Stomach (tissue), 4 donors: ENCODE results near the gene CCDC80.

Experiments used
- EP300 ChIP-seq: sonication (generic); formaldehyde crosslinking; IDR thresholded peaks from one replicate; pipeline ENCODE4 v1.6.1; 2017; ENCODE audit warnings: antibody characterized with exemption
- POLR2A ChIP-seq, 4 donors: fragments of 450-650 bp; IDR thresholded peaks; one replicate each; pipeline ENCODE4 v1.6.1; 2016; ENCODE audit warnings: antibody characterized with exemption in 4 of 4, control low read depth in 2 of 4, mild to moderate bottlenecking in 1 of 4, moderate library complexity in 1 of 4
- POLR2AphosphoS5 ChIP-seq, 3 donors: sonication (generic); formaldehyde crosslinking; IDR thresholded peaks; one replicate each; pipeline ENCODE4 v1.6.1; 2016; ENCODE audit warnings: antibody characterized with exemption in 3 of 3
- TF ChIP-seq, protein P1 (sequence below), 7 experiments: fragments of 450-650 bp in 4 of 7; fragments of 200-600 bp in 3 of 7; sonication (generic) in 3 of 7; IDR thresholded peaks; one replicate each; pipeline ENCODE4 v1.5.1; 2016 to 2019; ENCODE audit warnings: antibody characterized with exemption in 7 of 7, control low read depth in 2 of 7, mild to moderate bottlenecking in 1 of 7

DNA sequence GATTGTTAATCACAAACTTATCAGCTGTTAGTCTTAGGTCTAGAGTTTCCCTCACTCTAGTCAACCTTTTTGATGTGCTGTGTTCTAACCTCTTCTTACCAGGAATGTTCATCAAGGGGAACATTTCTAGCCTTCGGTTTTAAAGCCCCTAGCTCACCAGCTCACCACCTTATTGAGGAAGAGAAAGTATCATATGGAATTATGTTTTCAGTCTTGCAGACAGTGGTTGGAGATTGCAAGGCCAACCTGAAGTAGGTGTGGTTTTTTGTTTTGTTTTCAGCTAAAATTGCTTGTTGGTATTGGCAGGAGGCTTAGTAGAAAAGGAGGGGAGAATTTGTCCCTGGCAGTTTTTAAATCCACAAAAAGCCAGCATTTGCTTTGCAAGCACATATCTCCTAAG, 48.4 kb upstream of the CCDC80 start:
- TF ChIP-seq, protein P1, sequence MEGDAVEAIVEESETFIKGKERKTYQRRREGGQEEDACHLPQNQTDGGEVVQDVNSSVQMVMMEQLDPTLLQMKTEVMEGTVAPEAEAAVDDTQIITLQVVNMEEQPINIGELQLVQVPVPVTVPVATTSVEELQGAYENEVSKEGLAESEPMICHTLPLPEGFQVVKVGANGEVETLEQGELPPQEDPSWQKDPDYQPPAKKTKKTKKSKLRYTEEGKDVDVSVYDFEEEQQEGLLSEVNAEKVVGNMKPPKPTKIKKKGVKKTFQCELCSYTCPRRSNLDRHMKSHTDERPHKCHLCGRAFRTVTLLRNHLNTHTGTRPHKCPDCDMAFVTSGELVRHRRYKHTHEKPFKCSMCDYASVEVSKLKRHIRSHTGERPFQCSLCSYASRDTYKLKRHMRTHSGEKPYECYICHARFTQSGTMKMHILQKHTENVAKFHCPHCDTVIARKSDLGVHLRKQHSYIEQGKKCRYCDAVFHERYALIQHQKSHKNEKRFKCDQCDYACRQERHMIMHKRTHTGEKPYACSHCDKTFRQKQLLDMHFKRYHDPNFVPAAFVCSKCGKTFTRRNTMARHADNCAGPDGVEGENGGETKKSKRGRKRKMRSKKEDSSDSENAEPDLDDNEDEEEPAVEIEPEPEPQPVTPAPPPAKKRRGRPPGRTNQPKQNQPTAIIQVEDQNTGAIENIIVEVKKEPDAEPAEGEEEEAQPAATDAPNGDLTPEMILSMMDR (IDR thresholded peaks at IDR 0.05) = no peak
- no peak for TF ChIP-seq POLR2A (IDR thresholded peaks at IDR 0.05)
- no peak for TF ChIP-seq POLR2AphosphoS5 (IDR thresholded peaks at IDR 0.05)
- no peak for TF ChIP-seq EP300
